ENCODE results near the gene RYR2. TPM values are rescaled to one million over a fixed set of nuclear protein-coding genes. Genes with fewer than 3 reads are reported as not detected.

The RYR2 gene
- total RNA-seq, 1 donor: not detected

DNA sequence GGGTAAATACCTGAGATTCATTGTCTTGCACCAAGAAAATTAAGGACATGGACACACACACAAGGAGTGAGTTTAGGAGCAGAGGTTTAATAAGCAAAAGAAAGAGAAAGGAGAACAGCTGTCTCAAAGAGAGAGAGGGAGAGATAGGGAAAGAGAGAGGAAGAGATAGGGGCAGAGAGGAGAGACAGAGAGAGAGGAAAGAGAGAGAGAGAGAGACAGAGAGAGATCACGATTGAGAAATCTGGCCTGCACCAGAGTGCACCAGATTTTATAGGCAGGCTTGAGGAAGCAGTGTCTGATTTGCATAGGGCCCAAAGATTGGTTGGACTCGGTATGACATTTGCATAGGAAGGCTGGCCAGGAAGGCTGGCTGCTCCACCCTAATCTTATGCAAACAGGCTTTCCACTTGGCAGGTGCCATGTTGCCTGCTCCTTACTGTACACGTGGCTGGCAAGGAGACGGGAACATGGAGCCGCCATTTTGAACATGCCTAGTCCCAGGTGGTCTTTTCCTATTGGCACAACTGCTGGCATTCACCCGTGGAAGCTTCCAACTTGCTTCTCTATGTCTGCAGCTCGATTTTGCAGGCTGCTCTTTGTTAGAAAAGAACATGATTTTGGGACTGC lies 428.8 kb downstream of the RYR2 start:
- no peak for DNase-seq (ENCODE audit: low read depth)
- TF ChIP-seq, protein P1, sequence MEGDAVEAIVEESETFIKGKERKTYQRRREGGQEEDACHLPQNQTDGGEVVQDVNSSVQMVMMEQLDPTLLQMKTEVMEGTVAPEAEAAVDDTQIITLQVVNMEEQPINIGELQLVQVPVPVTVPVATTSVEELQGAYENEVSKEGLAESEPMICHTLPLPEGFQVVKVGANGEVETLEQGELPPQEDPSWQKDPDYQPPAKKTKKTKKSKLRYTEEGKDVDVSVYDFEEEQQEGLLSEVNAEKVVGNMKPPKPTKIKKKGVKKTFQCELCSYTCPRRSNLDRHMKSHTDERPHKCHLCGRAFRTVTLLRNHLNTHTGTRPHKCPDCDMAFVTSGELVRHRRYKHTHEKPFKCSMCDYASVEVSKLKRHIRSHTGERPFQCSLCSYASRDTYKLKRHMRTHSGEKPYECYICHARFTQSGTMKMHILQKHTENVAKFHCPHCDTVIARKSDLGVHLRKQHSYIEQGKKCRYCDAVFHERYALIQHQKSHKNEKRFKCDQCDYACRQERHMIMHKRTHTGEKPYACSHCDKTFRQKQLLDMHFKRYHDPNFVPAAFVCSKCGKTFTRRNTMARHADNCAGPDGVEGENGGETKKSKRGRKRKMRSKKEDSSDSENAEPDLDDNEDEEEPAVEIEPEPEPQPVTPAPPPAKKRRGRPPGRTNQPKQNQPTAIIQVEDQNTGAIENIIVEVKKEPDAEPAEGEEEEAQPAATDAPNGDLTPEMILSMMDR (IDR thresholded peaks at IDR 0.05; ENCODE audit: insufficient read depth, low read length): no peak
- H3K4me3 ChIP-seq (ENCODE audit: low read depth, low read length): no peak overlapping the region

DNA sequence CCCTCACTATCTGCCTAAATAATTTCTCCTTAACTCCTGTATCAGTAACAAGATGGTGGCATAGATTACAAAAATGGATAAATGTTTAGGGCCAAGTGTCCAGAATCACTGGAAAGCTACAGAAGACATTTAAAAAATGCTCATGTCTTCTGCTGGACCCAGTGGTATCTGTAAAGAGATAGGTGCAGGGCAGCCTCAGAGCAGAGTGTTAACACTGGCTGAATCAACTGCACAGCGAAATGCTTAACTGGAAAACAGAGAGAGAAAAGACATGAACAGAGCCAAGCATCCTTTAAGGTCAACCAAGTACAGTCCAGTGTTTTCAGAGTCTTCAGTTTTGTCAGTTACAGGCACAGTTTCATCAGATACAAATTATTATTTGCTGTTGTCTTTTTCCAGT lies 429.4 kb downstream of the RYR2 start:
- TF ChIP-seq, protein P1 (IDR thresholded peaks at IDR 0.05; ENCODE audit: insufficient read depth, low read length): no peak
- no peak for DNase-seq (ENCODE audit: low read depth)
- no peak overlapping the region for H3K4me3 ChIP-seq (ENCODE audit: low read depth, low read length)

DNA sequence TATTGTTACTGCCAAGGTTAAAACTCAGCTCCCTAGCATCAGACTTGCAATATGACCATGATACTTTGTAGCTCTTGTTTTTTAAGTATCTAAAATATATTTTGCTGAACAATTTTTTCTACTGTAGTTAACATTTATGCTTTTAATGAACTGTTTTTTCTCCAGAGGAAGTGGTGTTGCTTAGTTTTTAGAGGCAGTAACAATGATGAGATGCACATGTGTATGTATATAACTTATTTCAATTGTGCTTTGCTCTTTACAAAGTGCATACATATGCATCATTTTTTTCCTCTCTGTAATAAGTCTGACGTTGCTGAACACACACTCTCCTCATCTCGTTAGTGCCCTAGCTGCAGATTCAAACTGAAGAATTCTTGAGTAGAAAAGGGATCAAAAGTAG lies 430.0 kb downstream of the RYR2 start:
- TF ChIP-seq, protein P1 (IDR thresholded peaks at IDR 0.05; ENCODE audit: insufficient read depth, low read length): no peak
- no peak overlapping the region for H3K4me3 ChIP-seq (ENCODE audit: low read depth, low read length)
- no peak for DNase-seq (ENCODE audit: low read depth)

DNA sequence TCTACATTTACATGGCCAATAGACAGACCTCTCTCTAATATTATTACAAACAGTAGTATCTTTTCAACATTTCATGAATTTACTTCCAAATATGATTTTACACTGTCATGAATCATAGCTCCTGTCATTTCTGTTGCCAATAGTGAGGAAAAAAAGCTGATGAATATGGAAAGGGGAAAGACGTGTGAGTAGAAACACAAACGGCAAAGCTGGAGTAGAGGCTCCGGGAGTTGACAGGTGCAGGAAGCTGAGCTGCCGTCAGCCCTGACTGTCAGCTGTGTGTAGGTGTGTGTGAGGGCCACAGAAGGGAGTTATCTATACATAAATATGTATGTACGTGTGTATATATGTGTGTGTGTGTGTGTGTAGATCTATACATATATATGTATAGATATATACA lies 431.9 kb downstream of the RYR2 start:
- DNase-seq (ENCODE audit: low read depth): no peak
- no peak overlapping the region for H3K4me3 ChIP-seq (ENCODE audit: low read depth, low read length)
- TF ChIP-seq, protein P1 (IDR thresholded peaks at IDR 0.05; ENCODE audit: insufficient read depth, low read length): no peak

DNA sequence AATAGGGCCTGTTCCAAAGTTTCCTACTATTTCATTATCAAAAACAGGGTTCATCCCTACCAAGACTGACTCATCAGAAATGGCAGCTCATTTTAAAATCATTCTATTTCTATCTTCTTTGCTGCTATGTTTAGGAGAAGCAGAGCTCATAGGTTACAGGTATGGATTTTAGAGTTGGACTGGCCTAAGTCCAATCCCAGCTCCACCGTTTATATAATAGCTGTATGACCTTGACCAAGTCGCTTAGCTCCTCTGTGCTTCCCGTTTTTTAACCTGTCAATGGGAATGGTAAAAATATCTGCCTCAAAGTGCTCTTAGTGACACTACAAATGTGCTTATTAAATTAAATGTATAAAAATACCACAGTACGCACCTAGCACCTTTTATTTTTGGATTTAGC lies 436.1 kb downstream of the RYR2 start:
- no peak for DNase-seq (ENCODE audit: low read depth)
- TF ChIP-seq, protein P1 (IDR thresholded peaks at IDR 0.05; ENCODE audit: insufficient read depth, low read length): no peak
- no peak overlapping the region for H3K4me3 ChIP-seq (ENCODE audit: low read depth, low read length)

DNA sequence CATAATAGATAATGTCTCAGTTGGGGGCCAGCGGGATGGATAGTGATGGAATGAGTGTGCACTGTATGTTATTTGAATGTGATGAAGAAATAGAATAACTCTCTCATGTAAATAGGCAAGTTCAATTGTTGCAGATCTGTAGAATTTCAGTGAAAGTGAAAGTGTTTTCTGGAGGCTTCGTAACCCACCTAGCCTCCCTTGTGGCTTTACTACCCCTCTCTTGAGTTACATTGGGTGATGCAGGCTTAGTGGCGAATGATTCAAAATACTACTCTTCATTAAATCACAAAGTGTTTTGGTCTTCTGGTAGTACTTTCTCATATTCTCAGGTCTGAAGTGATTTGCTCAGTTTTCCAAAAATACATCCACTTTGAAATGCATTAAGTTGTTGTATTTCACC lies 436.9 kb downstream of the RYR2 start:
- DNase-seq (ENCODE audit: low read depth): no peak
- TF ChIP-seq, protein P1 (IDR thresholded peaks at IDR 0.05; ENCODE audit: insufficient read depth, low read length): no peak
- H3K4me3 ChIP-seq (ENCODE audit: low read depth, low read length): no peak overlapping the region

DNA sequence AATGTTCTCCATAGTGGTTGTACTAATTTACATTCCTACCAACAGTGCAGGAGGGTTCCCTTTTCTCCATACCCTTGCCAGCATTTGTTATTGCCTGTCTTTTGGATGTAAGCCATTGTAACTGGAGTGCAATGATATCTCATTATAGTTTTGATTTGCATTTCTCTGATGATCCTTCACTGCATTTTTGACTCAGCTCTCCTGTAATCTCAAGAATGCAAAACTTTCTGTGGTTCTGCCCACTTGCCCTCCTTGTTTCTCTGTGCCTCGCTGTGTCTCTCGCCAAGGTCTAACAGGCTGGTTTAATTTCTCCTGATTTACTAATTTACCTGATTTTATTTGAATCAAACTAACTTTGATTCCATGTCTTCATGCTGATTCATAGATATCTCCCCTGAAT lies 440.8 kb downstream of the RYR2 start:
- TF ChIP-seq, protein P1 (IDR thresholded peaks at IDR 0.05; ENCODE audit: insufficient read depth, low read length): no peak
- H3K4me3 ChIP-seq (ENCODE audit: low read depth, low read length): no peak overlapping the region
- DNase-seq (ENCODE audit: low read depth): no peak

Data from fibroblast of the aortic adventitia (primary cell).